Fibroblast of pulmonary artery (primary cell): ENCODE data around the gene CNTNAP2.

Experiments
- DNase-seq: peaks from one replicate; pipeline ENCODE4 v3.0.0-alpha.2; 2010; ENCODE audit warnings: low read depth
- H3K4me3 ChIP-seq: replicated peaks from 2 replicates; pipeline ENCODE4 v1.5.1; 2011; ENCODE audit warnings: low read depth, mild to moderate bottlenecking, control low read depth, low read length, moderate library complexity
- TF ChIP-seq, protein P1 (sequence below): IDR thresholded peaks from 2 replicates; pipeline ENCODE4 v1.5.1; 2011; ENCODE audit warnings: mild to moderate bottlenecking, control low read depth, low read length, inconsistent platforms; ENCODE audit errors: missing control alignments

Gene CNTNAP2

DNA sequence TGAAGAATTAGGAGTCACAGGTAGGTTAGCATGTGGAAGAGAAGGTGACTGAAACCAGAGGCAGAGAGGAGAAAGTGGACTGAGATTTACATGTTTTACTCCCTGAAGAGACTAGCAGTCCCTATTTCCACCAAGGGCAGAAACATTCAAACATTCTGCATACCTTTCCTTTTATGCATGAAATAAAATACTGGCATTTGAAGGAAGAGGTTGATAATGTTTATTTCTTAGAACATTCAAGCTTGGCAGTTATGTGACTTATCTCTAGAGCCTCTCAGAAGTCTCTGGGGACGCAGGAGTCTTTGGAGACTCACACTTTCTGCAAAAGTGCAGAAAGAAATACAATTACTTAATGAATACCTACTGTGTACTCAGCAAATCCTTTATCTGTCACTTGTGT, 1966.8 kb downstream of the CNTNAP2 start:
- no peak overlapping the region for H3K4me3 ChIP-seq
- no peak for DNase-seq
- TF ChIP-seq, protein P1, sequence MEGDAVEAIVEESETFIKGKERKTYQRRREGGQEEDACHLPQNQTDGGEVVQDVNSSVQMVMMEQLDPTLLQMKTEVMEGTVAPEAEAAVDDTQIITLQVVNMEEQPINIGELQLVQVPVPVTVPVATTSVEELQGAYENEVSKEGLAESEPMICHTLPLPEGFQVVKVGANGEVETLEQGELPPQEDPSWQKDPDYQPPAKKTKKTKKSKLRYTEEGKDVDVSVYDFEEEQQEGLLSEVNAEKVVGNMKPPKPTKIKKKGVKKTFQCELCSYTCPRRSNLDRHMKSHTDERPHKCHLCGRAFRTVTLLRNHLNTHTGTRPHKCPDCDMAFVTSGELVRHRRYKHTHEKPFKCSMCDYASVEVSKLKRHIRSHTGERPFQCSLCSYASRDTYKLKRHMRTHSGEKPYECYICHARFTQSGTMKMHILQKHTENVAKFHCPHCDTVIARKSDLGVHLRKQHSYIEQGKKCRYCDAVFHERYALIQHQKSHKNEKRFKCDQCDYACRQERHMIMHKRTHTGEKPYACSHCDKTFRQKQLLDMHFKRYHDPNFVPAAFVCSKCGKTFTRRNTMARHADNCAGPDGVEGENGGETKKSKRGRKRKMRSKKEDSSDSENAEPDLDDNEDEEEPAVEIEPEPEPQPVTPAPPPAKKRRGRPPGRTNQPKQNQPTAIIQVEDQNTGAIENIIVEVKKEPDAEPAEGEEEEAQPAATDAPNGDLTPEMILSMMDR: no peak

DNA sequence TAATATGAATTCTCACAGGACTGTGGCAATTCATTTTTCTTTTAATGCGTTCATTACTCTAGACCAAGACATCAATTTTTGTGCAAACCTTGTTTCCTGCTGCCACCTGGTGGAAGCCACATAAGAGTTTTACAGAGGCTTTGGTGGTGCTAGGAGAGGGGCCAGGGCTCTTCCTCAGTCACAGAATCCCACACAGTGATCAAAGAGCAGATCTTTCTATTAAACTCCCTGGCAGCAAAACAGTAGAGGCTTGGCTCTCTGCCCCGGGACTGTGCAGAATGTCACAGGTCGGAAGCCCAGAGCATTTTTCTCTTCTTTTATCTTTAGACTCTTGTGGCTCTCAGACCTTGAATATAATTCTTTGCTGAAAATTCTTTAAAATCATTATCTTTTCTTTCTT, 1967.5 kb downstream of the CNTNAP2 start:
- TF ChIP-seq, protein P1: peak; percentile 64
- H3K4me3 ChIP-seq: no peak overlapping the region
- DNase-seq: peak; percentile 66

DNA sequence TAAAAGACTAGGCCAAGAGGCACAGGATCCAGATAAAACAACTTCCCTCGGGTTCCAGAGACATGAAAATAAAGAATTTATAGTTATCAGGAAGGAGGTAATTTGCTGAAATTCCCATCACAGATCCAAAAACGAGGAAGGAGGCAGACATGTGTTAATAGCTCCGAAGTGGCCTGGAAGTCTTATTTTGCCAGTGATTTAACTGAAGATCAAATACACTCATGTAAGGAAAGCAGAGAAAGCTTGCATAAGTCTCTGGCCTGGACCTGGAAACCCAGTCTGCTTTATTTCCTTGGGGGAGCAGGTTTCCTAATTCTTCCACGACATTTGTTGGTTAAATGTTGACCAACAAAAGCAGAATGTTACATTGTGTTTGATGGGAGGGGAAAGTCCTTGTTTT, 1975.3 kb downstream of the CNTNAP2 start:
- TF ChIP-seq, protein P1: no peak
- DNase-seq: no peak

DNA sequence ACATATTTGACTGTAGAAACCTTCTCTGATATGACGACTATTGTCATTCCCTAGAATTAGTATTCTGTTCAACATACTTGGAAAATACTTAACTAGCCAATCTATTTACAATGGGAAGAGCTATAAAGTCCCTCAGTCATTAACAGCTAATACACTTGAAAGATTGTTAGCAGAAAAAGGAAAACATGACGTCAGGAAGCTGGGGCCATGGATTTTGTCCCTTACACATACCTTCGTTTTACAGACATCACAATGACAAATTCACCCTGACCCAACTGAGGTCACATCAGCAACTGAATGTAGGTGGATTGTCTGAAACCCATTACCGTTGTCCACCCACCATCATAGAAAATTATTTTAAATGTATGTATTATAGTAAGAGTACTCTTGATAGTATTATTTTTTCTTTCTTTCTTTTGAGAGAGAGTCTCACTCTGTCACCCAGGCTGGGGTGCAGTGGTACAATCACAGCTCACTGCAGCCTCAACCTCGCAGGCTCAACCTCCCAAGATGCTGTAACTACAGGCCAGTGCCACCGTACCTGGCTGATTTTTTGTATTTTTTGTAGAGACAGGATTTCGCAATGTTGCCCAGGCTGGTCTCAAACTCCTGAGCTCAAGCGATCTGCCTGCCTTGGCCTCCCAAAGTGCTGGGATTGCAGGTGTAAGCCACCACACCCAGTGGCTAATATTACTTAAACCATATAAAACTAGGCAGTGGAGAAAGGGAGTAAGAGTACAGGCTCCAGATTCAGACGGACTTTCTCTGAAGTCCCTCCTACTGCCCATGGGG, 1977.0 kb downstream of the CNTNAP2 start:
- TF ChIP-seq, protein P1: no peak
- no peak overlapping the region for H3K4me3 ChIP-seq
- DNase-seq: no peak

More for the DNA sequence above, 1975.3 kb downstream of the CNTNAP2 start:
- H3K4me3 ChIP-seq: no peak overlapping the region

DNA sequence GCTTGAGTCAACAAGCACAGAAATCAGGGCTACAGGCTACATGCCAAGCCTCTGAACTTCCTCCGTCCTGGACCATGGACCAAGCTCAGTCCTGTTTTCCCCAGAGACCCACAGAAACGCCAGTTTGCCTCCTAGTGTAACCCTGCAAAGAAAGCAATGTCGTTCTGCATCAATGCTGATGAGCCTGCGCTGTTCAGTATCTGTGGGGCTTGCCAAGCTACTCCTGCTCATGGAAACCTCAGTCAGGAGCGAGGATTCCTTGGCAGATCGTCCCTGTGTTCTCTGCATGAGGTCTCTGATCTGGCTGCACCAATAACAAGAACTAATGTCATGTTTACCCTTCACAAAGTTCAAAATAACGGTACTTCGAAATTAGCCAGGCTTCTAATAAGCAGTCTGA, 1978.5 kb downstream of the CNTNAP2 start:
- no peak for DNase-seq
- H3K4me3 ChIP-seq: no peak overlapping the region
- TF ChIP-seq, protein P1: no peak

DNA sequence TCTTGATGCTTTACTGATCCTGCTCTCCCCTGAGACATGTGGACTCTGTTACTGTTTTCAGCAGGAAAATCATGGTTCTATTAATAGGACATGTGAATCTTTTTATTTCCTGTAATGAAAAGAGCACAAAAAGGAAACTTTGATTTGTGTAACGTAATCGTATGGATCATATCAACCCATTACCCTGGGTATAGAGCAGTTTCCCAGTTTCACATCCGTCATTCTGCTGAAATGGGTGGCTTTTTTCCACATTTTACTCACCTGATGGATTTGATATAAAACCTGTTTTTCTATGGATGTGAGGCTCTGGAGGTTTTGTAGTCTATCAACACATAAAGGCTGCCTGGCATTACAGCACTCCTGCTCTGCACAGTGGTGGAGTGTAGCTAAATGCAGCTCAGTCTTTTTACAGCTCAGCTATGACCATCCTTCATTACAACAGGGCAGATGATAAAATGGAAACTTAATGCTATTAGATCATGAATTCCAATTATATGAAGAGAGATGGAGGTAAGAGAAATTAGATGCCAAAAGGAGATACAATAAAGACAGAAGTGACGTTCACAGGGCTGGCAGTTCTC, 1987.6 kb downstream of the CNTNAP2 start:
- DNase-seq: no peak
- no peak overlapping the region for H3K4me3 ChIP-seq
- TF ChIP-seq, protein P1: no peak
